K562 (cell line): ENCODE results near the gene NAA38. TPM values are rescaled to one million over a fixed set of nuclear protein-coding genes. Genes with fewer than 3 reads are reported as not detected.
A peak's percentile ranks its signal among the peaks of the same experiment; 100 is the strongest.

Experiments
- ATAC-seq: fragments of 200-7000 bp; cut with Tn5 transposase; 3 replicates; pipeline ENCODE4 v1.9.1; 2020; ENCODE audit warnings: moderate library complexity
- BruUV-seq: library from RNA; stranded (reverse); fragments of 400-500 nt; replicated peaks from 2 replicates; lab custom pipeline; 2021; lab: Mats Ljungman, UMichigan
- CTCF ChIA-PET: fragments of 300-600 bp; formaldehyde crosslinking; extraction: SDS; loops from one replicate; lab custom pipeline; 2021; ENCODE audit warnings: low intra/inter-chr PET ratio; lab: Yijun Ruan, JAX
- POLR2A ChIA-PET: fragments of 300-600, 350-650 bp; sonication (Branson Sonifier 250); formaldehyde crosslinking; extraction: SDS; loops from one replicate; lab custom pipeline; 2021; ENCODE audit warnings: antibody characterized with exemption, inconsistent platforms; lab: Yijun Ruan, JAX
- DNase-seq, 4 experiments: peaks; one replicate each; pipeline versions ENCODE4 v3.0.0 to v3.0.0-alpha.2; 2011 to 2018; ENCODE audit warnings: low spot score in 3 of 4, mixed read lengths in 3 of 4; ENCODE audit errors: extremely low read depth in 1 of 4
- FAIRE-seq: peaks from 2 replicates; lab custom pipeline; 2011; peaks lifted over from hg19 to GRCh38; lab: Jason Lieb, UNC
- H2AFZ ChIP-seq: 2 replicates; pipeline ENCODE4 v1.6.0; 2011; ENCODE audit warnings: low read depth, low read length, control low read depth, inconsistent platforms
- H3K27ac ChIP-seq: fragments of 200-600 bp; 3 replicates; pipeline ENCODE4 v1.8.0; 2011; ENCODE audit warnings: low read depth, mild to moderate bottlenecking, control low read depth, inconsistent platforms, low read length, moderate library complexity, mixed read lengths; ENCODE audit errors: extremely low read depth
- H3K27me3 ChIP-seq, 2 experiments: fragments of 300-600 bp in 1 of 2; 2 replicates in 1 of 2; 3 replicates in 1 of 2; pipeline versions ENCODE4 v1.6.0 to v1.8.0; 2011; ENCODE audit warnings: inconsistent platforms in 2 of 2, low read length in 2 of 2, mild to moderate bottlenecking in 1 of 2, mixed read lengths in 1 of 2, moderate library complexity in 1 of 2; ENCODE audit not compliant: control insufficient read depth in 2 of 2, insufficient read depth in 2 of 2
- H3K36me3 ChIP-seq: fragments of 300-600 bp; 3 replicates; pipeline ENCODE4 v1.8.0; 2011; ENCODE audit warnings: mild to moderate bottlenecking, low read length, inconsistent platforms; ENCODE audit not compliant: control insufficient read depth, insufficient read depth
- H3K4me1 ChIP-seq, 2 experiments: fragments of 200-600 bp in 1 of 2; replicated peaks in 1 of 2; 2 replicates in 1 of 2; 3 replicates in 1 of 2; pipeline versions ENCODE4 v1.5.1 to v1.8.0; 2011; ENCODE audit warnings: inconsistent platforms in 2 of 2, low read length in 2 of 2, mild to moderate bottlenecking in 1 of 2, mixed read lengths in 1 of 2, moderate library complexity in 1 of 2; ENCODE audit not compliant: control insufficient read depth in 2 of 2, insufficient read depth in 2 of 2
- H3K4me2 ChIP-seq: 2 replicates; pipeline ENCODE4 v1.6.1; 2011; ENCODE audit warnings: low read length, control low read depth, inconsistent platforms, mixed read lengths; ENCODE audit not compliant: insufficient read depth
- H3K4me3 ChIP-seq: fragments of 200-600 bp; sonication (generic), shearing (Covaris generic); 2 replicates; pipeline ENCODE4 v1.5.1; 2016; ENCODE audit warnings: control low read depth, inconsistent platforms
- H3K79me2 ChIP-seq: fragments of 200-600 bp; 3 replicates; pipeline ENCODE4 v1.8.0; 2011; ENCODE audit warnings: low read length, inconsistent platforms; ENCODE audit not compliant: control insufficient read depth, insufficient read depth
- H3K9ac ChIP-seq, 2 experiments: 2 replicates each; pipeline versions ENCODE4 v1.6.0 to v1.6.1; 2011; ENCODE audit warnings: low read depth in 2 of 2, low read length in 2 of 2, control low read depth in 1 of 2, inconsistent platforms in 1 of 2, mild to moderate bottlenecking in 1 of 2, mixed read lengths in 1 of 2; ENCODE audit not compliant: insufficient read depth in 1 of 2
- H3K9me1 ChIP-seq: one replicate; pipeline ENCODE4 v1.6.0; 2011; ENCODE audit warnings: inconsistent platforms, mild to moderate bottlenecking, low read length, moderate library complexity; ENCODE audit not compliant: control insufficient read depth, insufficient read depth
- H3K9me3 ChIP-seq: replicated peaks from 2 replicates; pipeline ENCODE4 v1.5.1; 2011; ENCODE audit warnings: low read depth, low read length, inconsistent platforms; ENCODE audit not compliant: control insufficient read depth, insufficient read depth
- H4K20me1 ChIP-seq: replicated peaks from 2 replicates; pipeline ENCODE4 v1.6.1; 2011; ENCODE audit warnings: low read length, inconsistent platforms, mixed read lengths; ENCODE audit not compliant: control insufficient read depth, insufficient read depth
- E2F1 ChIP-seq: sonication (generic); formaldehyde crosslinking; IDR thresholded peaks from 2 replicates; pipeline ENCODE4 v1.8.1; 2023; ENCODE audit warnings: mild to moderate bottlenecking, missing genetic modification reagents, moderate library complexity
- EP400 ChIP-seq: fragments of 450-650 bp; IDR thresholded peaks from 2 replicates; pipeline ENCODE4 v1.6.1; 2017; ENCODE audit warnings: antibody characterized with exemption, mild to moderate bottlenecking, moderate library complexity
- ESRRA ChIP-seq: fragments of 450-650 bp; IDR thresholded peaks from 2 replicates; pipeline ENCODE4 v1.6.1; 2014; ENCODE audit warnings: low read depth, mild to moderate bottlenecking, moderate library complexity, borderline replicate concordance
- KDM5B ChIP-seq: fragments of 200-600 bp; sonication (generic); IDR thresholded peaks from 2 replicates; pipeline ENCODE4 v1.6.1; 2012; ENCODE audit warnings: low read depth, mild to moderate bottlenecking, moderate library complexity, low read length, control low read depth, inconsistent platforms; ENCODE audit not compliant: insufficient replicate concordance
- NR2C2 ChIP-seq, 2 experiments: fragments of 200-800 bp in 1 of 2; sonication (Bioruptor generic) in 1 of 2; sonication (generic) in 1 of 2; formaldehyde crosslinking in 1 of 2; IDR thresholded peaks; 2 replicates each; pipeline versions ENCODE4 v1.6.1 to v1.8.0; 2016 to 2022; ENCODE audit warnings: mild to moderate bottlenecking in 1 of 2, missing compliant biosample characterization in 1 of 2, missing genetic modification characterization in 1 of 2, missing genetic modification reagents in 1 of 2
- PHB2 ChIP-seq: fragments of 450-650 bp; IDR thresholded peaks from 2 replicates; pipeline ENCODE4 v1.6.1; 2017; ENCODE audit warnings: low read depth
- PRDM10 ChIP-seq: fragments of 450-650 bp; IDR thresholded peaks from 2 replicates; pipeline ENCODE4 v1.6.1; 2018; ENCODE audit not compliant: partially characterized antibody
- RHOXF2B ChIP-seq: fragments of 250-450 bp; sonication (Bioruptor Pico); conservative IDR thresholded peaks from 2 replicates; pipeline ENCODE4 v1.5.1; 2021
- SMAD4 ChIP-seq: fragments of 250-450 bp; sonication (Bioruptor Pico); conservative IDR thresholded peaks from 2 replicates; pipeline ENCODE4 v1.8.0; 2021; ENCODE audit warnings: inconsistent platforms, mild to moderate bottlenecking, moderate library complexity
- SUPT5H ChIP-seq: fragments of 450-650 bp; IDR thresholded peaks from 2 replicates; pipeline ENCODE4 v1.6.1; 2016
- TRIM25 ChIP-seq: fragments of 450-650 bp; IDR thresholded peaks from 2 replicates; pipeline ENCODE4 v1.7.0; 2016; ENCODE audit warnings: borderline replicate concordance
- ZNF384 ChIP-seq: IDR thresholded peaks from 2 replicates; pipeline ENCODE4 v1.6.1; 2012; ENCODE audit warnings: low read depth, low read length, improper control_type of control experiment
- WGBS: fragments of 100-300 bp; shearing (Covaris generic); methylation state at CpG from one replicate; pipeline ENCODE4 v1.1.6; 2016; ENCODE audit warnings: low coverage, mixed read lengths; ENCODE audit not compliant: insufficient coverage; ENCODE audit errors: missing lambda C conversion rate; 5-methylcytosine and 5-hydroxymethylcytosine counted together
- in situ Hi-C: fragments of 300-500 bp; cut with MboI; formaldehyde crosslinking; loops from 4 replicates; pipeline ENCODE4 v1.15.0; 2018; ENCODE audit warnings: inconsistent platforms, mixed read lengths
- intact Hi-C: fragments of 100-400 bp; cut with micrococcal nuclease; formaldehyde crosslinking; loops from 2 replicates; pipeline ENCODE4 v1.14.2; 2022
- polyA plus RNA-seq, 8 experiments: library from polyadenylated mRNA; depleted of rRNA in 4 of 8; stranded (reverse) in 5 of 8; unstranded in 3 of 8; fragments of >200 nt; fragmentation: Nextera tagmentation in 2 of 8; fragmentation: Illumina TruSeq in 1 of 8; extraction: Ambion mirVana in 2 of 8; extraction: Trizol in 1 of 8; gene quantifications; 2 replicates each; pipeline versions ENCODE4 v1.2.1 to v1.2.3, GENCODE V29; 2011 to 2014; ENCODE audit warnings: inconsistent platforms in 1 of 8, missing spikeins in 1 of 8
- total RNA-seq, 7 experiments: library from RNA; depleted of rRNA in 6 of 7; stranded (reverse); fragments of >200 nt in 6 of 7; fragmentation: Illumina TruSeq in 2 of 7; extraction: Trizol in 2 of 7; gene quantifications; 2 replicates each; pipeline versions ENCODE4 v1.2.1 to v1.2.3, GENCODE V29; 2011 to 2021; ENCODE audit warnings: low replicate concordance in 1 of 7

NAA38 gene
- total and polyA plus RNA-seq, 9 of the 15 experiments (the other 6 are each of a cell fraction or from before 2014, with no cell fraction given), result 16.4 to 99.8 (median 57.3) TPM

- no peak for TF ChIP-seq TRIM25
These were observed 22.2 kb downstream of the NAA38 start (continued) for GRCh38 chr17:7834957-7835813.

GRCh38 chr17:7834542-7834956, 22.8 kb downstream of the NAA38 start:
- ChIA-PET CTCF (no interaction called here), POLR2A (interaction anchor here (0.6 to 1.0 kb wide), 3 partner anchors 9 to 514 kb away, joined by 3 to 4 read pairs (median 3); partner anchors contain the start of gene TP53)
- Histone ChIP-seq H3K4me1 (peaks cover 28 to 50% of the 10 kb centered on the region in 2 experiments), H3K9me3 (no peaks in the 10 kb centered on the region), H3K36me3 (no peaks in the 10 kb centered on the region), H3K27me3 (peaks cover 11 to 17% of the 10 kb centered on the region in 2 experiments; a peak in 4 of 5 replicates), H3K27ac (no peak overlapping the region; the same call in 1 of the 3 replicates), H2AFZ (peak overlapping the region; percentile 87), H3K79me2 (peaks cover 12% of the 10 kb centered on the region), H3K9ac (peak overlapping the region; percentile 34 to 91; a peak in 3 of 4 replicates), H4K20me1 (no peaks in the 10 kb centered on the region), H3K4me3 (peak overlapping the region; percentile 65), H3K9me1 (no peaks in the 10 kb centered on the region), H3K4me2 (peak overlapping the region; percentile 88)
- no TSS peak for BruUV-seq
- intact Hi-C loops (loop anchor here (2.0 to 10.0 kb wide), 3 partner anchors 22 to 290 kb away; partner anchors contain the start of genes HES7 and NAA38), in situ Hi-C loops (no loop called here)
- FAIRE-seq, result no peak
- DNase-seq, result peak; percentile 28 to 64 (median 32)
- ATAC-seq, result peak; percentile 3; the same call in 2 of the 3 replicates
- WGBS, result 2% methylated on average over 9 of the region's 20 CpGs
- peak; percentile 45 for TF ChIP-seq PRDM10
- TF ChIP-seq ESRRA, result peak; percentile 80
- no peak for TF ChIP-seq RHOXF2B (CRISPR knock-in tag)
- TF ChIP-seq EP400, result no peak
- peak; percentile 66 for TF ChIP-seq SMAD4
- TF ChIP-seq NR2C2 (CRISPR knock-in tag; IDR thresholded peaks at IDR 0.05), result no peak
- TF ChIP-seq NR2C2 (tag; IDR thresholded peaks at IDR 0.05), result peak; percentile 45
- TF ChIP-seq ZNF384, result no peak
- TF ChIP-seq PHB2, result no peak
- no peak for TF ChIP-seq KDM5B
- no peak for TF ChIP-seq E2F1 (CRISPR knock-in tag)
- no peak for TF ChIP-seq SUPT5H
